ENCODE data around the gene SPTBN1. TPM values are rescaled to one million over a fixed set of nuclear protein-coding genes. Genes with fewer than 3 reads are reported as not detected.

The SPTBN1 gene
- total RNA-seq, 3 donors from 2014 or later (not counting 1 experiment from before 2014, with no cell fraction given) = 65.7 to 142 (median 68.3) TPM

GRCh38 chr2:54546923-54547720 lies 91.0 kb downstream of the SPTBN1 start:
- Mint-ChIP-seq H3K4me1 (peaks cover 4 to 5% of the 10 kb centered on the region in 2 donors), H3K27ac (no peak overlapping the region), H3K9me3 (no peaks in the 10 kb centered on the region), H3K36me3 (no peaks in the 10 kb centered on the region), H3K4me3 (no peak overlapping the region), H3K27me3 (ENCODE audit: low read depth in 2 of 2) (peaks cover 0 to 7% of the 10 kb centered on the region in 2 donors)
- no peak overlapping the region for H3K27ac ChIP-seq (ENCODE audit: low read length)
- DNase-seq (no peak), ATAC-seq (no peak)
- H3K36me3 ChIP-seq (ENCODE audit: control insufficient read depth, insufficient read depth, low read length) = no peaks in the 10 kb centered on the region
- TF ChIP-seq CTCF (IDR thresholded peaks at IDR 0.05) = no peak
- no peaks in the 10 kb centered on the region for H3K27me3 ChIP-seq (ENCODE audit: control insufficient read depth, insufficient read depth, low read length)
- 88% methylated on average over 5 of the region's 5 CpGs for WGBS (ENCODE audit: insufficient coverage)
- no peaks in the 10 kb centered on the region for H3K4me1 ChIP-seq (ENCODE audit: control insufficient read depth, insufficient read depth, low read length)
- no peak overlapping the region for H3K4me3 ChIP-seq (ENCODE audit: low read length)
- intact Hi-C loops (cut with micrococcal nuclease) = no loop called here
- no peaks in the 10 kb centered on the region for H3K9me3 ChIP-seq (ENCODE audit: control insufficient read depth, insufficient read depth, low read length)

GRCh38 chr2:54549430-54549829 lies 93.3 kb downstream of the SPTBN1 start:
- ATAC-seq (no peak), DNase-seq (no peak)
- no peaks in the 10 kb centered on the region for H3K36me3 Mint-ChIP-seq
- Histone ChIP-seq H3K9me3 (ENCODE audit: control insufficient read depth, insufficient read depth, low read length) (no peaks in the 10 kb centered on the region), H3K36me3 (ENCODE audit: control insufficient read depth, insufficient read depth, low read length) (no peaks in the 10 kb centered on the region), H3K27ac (ENCODE audit: low read length) (no peak overlapping the region), H3K27me3 (ENCODE audit: control insufficient read depth, insufficient read depth, low read length) (no peaks in the 10 kb centered on the region), H3K4me3 (ENCODE audit: low read length) (no peak overlapping the region), H3K4me1 (ENCODE audit: control insufficient read depth, insufficient read depth, low read length) (no peaks in the 10 kb centered on the region)
- no peak overlapping the region for H3K4me3 Mint-ChIP-seq
- TF ChIP-seq CTCF (IDR thresholded peaks at IDR 0.05) = no peak
- 98% methylated on average over 3 of the region's 3 CpGs for WGBS (ENCODE audit: insufficient coverage)
- intact Hi-C loops (cut with micrococcal nuclease) = no loop called here
- no peak overlapping the region for H3K27ac Mint-ChIP-seq
- H3K27me3 Mint-ChIP-seq (ENCODE audit: low read depth in 2 of 2) = peaks cover 0 to 7% of the 10 kb centered on the region in 2 donors
- H3K9me3 Mint-ChIP-seq = no peaks in the 10 kb centered on the region
- peaks cover 4 to 5% of the 10 kb centered on the region in 2 donors for H3K4me1 Mint-ChIP-seq

- no peaks in the 10 kb centered on the region for H3K27me3 ChIP-seq (ENCODE audit: control insufficient read depth, insufficient read depth, low read length)
- ATAC-seq (no peak), DNase-seq (no peak)
- no peaks in the 10 kb centered on the region for H3K36me3 Mint-ChIP-seq
- H3K36me3 ChIP-seq (ENCODE audit: control insufficient read depth, insufficient read depth, low read length) = no peaks in the 10 kb centered on the region
- intact Hi-C loops (cut with micrococcal nuclease) = no loop called here
- H3K27me3 Mint-ChIP-seq (ENCODE audit: low read depth in 2 of 2) = peaks cover 0 to 7% of the 10 kb centered on the region in 2 donors
- H3K9me3 ChIP-seq (ENCODE audit: control insufficient read depth, insufficient read depth, low read length) = no peaks in the 10 kb centered on the region
- H3K4me3 ChIP-seq (ENCODE audit: low read length) = no peak overlapping the region
- H3K27ac ChIP-seq (ENCODE audit: low read length) = no peak overlapping the region
- peaks cover 4 to 5% of the 10 kb centered on the region in 2 donors for H3K4me1 Mint-ChIP-seq
- WGBS (ENCODE audit: insufficient coverage) = 86% methylated on average over 4 of the region's 4 CpGs
- no peak overlapping the region for H3K4me3 Mint-ChIP-seq
- no peaks in the 10 kb centered on the region for H3K9me3 Mint-ChIP-seq
- no peak overlapping the region for H3K27ac Mint-ChIP-seq
- no peaks in the 10 kb centered on the region for H3K4me1 ChIP-seq (ENCODE audit: control insufficient read depth, insufficient read depth, low read length)
- no peak for TF ChIP-seq CTCF (IDR thresholded peaks at IDR 0.05)
These were observed 93.9 kb downstream of the SPTBN1 start for GRCh38 chr2:54549917-54550518.

Measured in natural killer cell (primary cell).